GM18951 (cell line): ENCODE measurements around the gene RNF41.

Experiments used
- POLR2A ChIP-seq: IDR thresholded peaks from 4 replicates; pipeline ENCODE4 v1.6.1; 2011; ENCODE audit warnings: mild to moderate bottlenecking; ENCODE audit not compliant: insufficient read length, insufficient read depth; ENCODE audit errors: extremely low read depth
- in situ Hi-C: fragments of 300-500 bp; cut with MboI; formaldehyde crosslinking; loops from one replicate; pipeline ENCODE4 v1.12.0; 2022; ENCODE audit warnings: low sequenced_read_pairs, mixed read lengths, inconsistent platforms; ENCODE audit not compliant: unreplicated experiment

The RNF41 gene

GRCh38 chr12:56154818-56155217 is 66.9 kb downstream of the RNF41 start:
- no peak for TF ChIP-seq POLR2A
- in situ Hi-C loops, result no loop called here

- no peak for TF ChIP-seq POLR2A
- in situ Hi-C loops, result no loop called here
Measured at GRCh38 chr12:56154246-56154771, 67.4 kb downstream of the RNF41 start.

- in situ Hi-C loops, result no loop called here
- no peak for TF ChIP-seq POLR2A
Measured at GRCh38 chr12:56153678-56154065, 68.0 kb downstream of the RNF41 start.

GRCh38 chr12:56152756-56153677 is 68.7 kb downstream of the RNF41 start:
- no peak for TF ChIP-seq POLR2A
- in situ Hi-C loops, result no loop called here
